HG02970 (cell line): Measurements from ENCODE around the gene CCDC15.
"Not testable (repeated sequence)": the region's sequence is repeated elsewhere in the genome, so short reads cannot be mapped to it uniquely, and the experiment has no call there.

ENCODE experiments used
- ATAC-seq: cut with Tn5 transposase; IDR thresholded peaks from one replicate; pipeline ENCODE4 v1.9.1; 2021; ENCODE audit warnings: mild to moderate bottlenecking, moderate library complexity, moderate number of reproducible peaks; ENCODE audit not compliant: unreplicated experiment, low FRiP score

CCDC15 gene

GRCh38 chr11:124938206-124938765 is 15.7 kb upstream of the CCDC15 start:
- no peak for ATAC-seq

- ATAC-seq, result no peak
These were observed 15.0 kb upstream of the CCDC15 start for GRCh38 chr11:124938970-124939369.

- ATAC-seq, result no peak
These were observed 12.3 kb upstream of the CCDC15 start for GRCh38 chr11:124941703-124942102.

GRCh38 chr11:124942466-124943253 is 11.3 kb upstream of the CCDC15 start:
- no peak for ATAC-seq

- ATAC-seq, result no peak
These were observed 10.8 kb upstream of the CCDC15 start for GRCh38 chr11:124943254-124943616.

GRCh38 chr11:124943741-124944140 is 10.3 kb upstream of the CCDC15 start:
- no peak for ATAC-seq

- no peak for ATAC-seq
These were observed 9.4 kb upstream of the CCDC15 start for GRCh38 chr11:124944565-124944964.

GRCh38 chr11:124945826-124946225 is 8.2 kb upstream of the CCDC15 start:
- ATAC-seq, result no peak

- no peak for ATAC-seq
These were observed 7.3 kb upstream of the CCDC15 start for GRCh38 chr11:124946735-124947141.

GRCh38 chr11:124950601-124951330 is 3.2 kb upstream of the CCDC15 start:
- no peak for ATAC-seq

GRCh38 chr11:124951341-124951740 is 2.7 kb upstream of the CCDC15 start:
- no peak for ATAC-seq

- no peak for ATAC-seq
These were observed 571 bp downstream of the CCDC15 start for GRCh38 chr11:124954590-124954955.

- no peak for ATAC-seq
These were observed 1.0 kb downstream of the CCDC15 start for GRCh38 chr11:124955035-124955434.

GRCh38 chr11:124961972-124962609 is 8.1 kb downstream of the CCDC15 start:
- peak; percentile 56 for ATAC-seq

GRCh38 chr11:124968197-124968596 is 14.2 kb downstream of the CCDC15 start:
- ATAC-seq, result not testable (repeated sequence)

GRCh38 chr11:124970925-124971324 is 16.9 kb downstream of the CCDC15 start:
- ATAC-seq, result no peak

- ATAC-seq, result no peak
These were observed 17.8 kb downstream of the CCDC15 start for GRCh38 chr11:124971810-124972209.

GRCh38 chr11:124976531-124976930 is 22.5 kb downstream of the CCDC15 start:
- no peak for ATAC-seq

GRCh38 chr11:124977006-124977405 is 23.0 kb downstream of the CCDC15 start:
- ATAC-seq, result no peak

- no peak for ATAC-seq
These were observed 24.3 kb downstream of the CCDC15 start for GRCh38 chr11:124978316-124978715.

- no peak for ATAC-seq
These were observed 28.0 kb downstream of the CCDC15 start for GRCh38 chr11:124982043-124982442.
